RCC 7860 (cell line): ENCODE results near the gene ANKRD33.

Source experiments
- DNase-seq: peaks from one replicate; pipeline ENCODE4 v3.0.0-alpha.2; 2015; ENCODE audit warnings: low spot score
- FAIRE-seq: peaks from 2 replicates; lab custom pipeline; 2012; peaks lifted over from hg19 to GRCh38; lab: Jason Lieb, UNC

ANKRD33 gene, protein sequence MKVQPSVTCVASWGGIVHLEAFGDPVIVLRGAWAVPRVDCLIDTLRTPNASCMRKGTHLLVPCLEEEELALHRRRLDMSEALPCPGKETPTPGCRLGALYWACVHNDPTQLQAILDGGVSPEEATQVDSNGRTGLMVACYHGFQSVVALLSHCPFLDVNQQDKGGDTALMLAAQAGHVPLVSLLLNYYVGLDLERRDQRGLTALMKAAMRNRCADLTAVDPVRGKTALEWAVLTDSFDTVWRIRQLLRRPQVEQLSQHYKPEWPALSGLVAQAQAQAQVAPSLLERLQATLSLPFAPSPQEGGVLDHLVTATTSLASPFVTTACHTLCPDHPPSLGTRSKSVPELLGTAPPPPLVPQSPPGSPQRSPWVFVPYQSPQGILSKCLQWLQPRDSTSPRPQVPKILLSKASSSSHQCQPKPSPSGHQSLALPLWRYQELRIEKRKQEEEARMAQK

DNA sequence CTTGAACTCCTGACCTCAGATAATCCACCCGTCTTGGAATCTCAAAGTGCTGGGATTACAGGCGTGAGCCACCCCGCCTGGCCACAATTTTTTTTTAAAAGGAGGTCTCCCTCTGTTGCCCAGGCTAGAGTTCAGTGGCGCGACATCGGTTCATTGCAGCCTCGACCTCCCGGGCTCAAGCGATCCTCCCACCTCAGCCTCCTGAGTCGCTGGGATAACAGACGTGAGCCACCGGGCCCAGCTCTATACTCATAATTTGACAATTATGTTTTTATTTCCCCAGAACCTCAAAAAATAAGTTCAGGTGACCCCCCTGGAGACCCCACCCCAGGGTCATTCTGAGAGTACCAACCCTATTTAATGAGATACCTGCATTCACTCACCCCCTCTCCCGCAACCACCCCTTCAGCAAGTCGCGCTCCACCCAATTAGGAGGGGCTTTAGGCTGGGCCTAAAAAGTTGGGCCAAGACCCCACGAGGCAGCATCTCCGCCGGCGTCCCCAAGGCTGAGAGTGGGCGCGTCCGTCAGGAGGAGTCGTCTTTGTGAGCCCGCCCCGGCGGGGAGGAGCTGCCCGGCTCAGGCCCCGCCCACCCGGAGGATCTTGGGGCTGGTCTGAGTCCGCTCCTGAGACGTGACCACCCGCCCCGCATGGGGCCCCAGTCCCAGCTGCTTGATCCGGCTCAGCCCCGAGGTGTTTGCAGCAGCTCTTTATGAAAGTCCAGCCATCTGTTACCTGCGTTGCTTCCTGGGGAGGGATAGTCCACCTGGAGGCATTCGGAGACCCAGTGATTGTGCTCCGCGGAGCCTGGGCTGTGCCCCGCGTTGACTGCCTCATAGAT is at the start of gene ANKRD33:
ANKRD33 (plus strand) TSS at position 628 of the 840 bp plus-strand sequence; CDS start at position 712, 84 bp downstream.
- FAIRE-seq, result no peak
- no peak for DNase-seq

DNA sequence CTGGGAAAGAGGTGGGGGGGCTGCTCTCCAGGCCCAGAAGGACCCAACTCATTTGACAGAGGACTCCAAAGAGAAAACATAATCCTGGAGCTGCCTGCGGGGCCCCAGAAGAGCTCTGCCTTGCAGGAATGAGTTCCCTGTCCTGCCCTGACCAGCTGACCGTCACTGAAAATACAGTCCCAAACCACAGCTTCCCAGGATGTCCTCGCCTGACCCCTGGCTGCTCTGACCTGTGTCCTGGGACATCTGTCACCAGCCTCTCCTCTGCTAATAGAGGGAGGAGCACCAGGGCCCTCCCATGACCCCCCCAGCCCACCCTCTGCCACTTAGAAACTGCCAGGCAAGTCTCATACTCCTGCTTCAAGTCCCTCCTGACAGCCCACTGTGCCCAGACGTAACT is 49.1 kb upstream of the ANKRD33 start:
- DNase-seq, result no peak
- no peak for FAIRE-seq

DNA sequence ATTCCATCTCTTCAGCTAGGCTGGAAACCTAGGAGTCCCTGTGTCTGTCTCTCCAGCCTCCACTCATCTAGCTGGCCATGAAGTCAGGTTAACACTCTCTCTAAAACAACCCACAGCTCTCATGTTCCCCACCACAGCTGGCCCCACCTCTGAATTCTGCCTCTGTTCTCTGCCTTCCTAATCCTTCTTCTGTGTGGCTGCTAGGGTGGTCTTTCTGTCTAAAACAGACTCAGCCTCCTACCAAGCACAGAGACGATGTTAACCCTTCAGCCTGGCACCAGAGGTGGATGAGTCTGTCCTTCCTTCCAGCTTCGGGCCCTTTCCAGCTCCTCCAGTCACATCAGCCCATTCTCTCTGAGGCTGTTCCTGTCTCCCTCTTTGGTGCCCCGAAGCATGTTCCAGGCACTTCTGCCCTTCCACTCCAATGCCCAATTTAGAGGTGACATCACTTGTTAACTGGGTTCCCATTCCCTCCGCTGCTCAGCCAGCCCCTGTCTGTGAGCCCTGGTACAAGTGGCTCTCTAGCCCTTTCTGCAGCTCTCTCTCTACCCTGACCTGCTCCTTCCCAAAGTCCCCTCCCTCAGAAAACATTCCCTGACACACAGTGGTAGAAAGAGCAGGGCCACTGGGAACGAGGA is 48.5 kb upstream of the ANKRD33 start:
- DNase-seq, result no peak
- no peak for FAIRE-seq

DNA sequence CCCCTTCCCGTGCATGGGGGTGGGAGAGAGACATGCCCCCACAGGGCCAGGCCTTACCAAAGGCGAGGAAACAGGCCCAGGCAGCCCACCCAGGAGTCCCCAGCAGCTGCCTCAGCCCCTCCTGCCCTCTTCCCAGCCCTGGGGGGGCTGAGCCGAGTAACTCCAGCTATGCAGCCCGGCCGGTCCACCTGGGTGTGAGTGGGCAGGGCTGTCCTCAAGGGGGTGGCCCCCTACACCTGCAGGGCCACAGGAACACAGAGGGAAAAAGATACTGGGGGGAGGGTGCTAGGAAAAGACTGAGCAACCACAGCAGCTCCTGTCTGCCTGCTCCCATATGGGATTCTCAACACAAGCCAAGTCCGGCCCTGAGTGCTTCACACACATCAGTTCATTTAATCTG is 46.9 kb upstream of the ANKRD33 start:
- FAIRE-seq, result no peak
- no peak for DNase-seq

DNA sequence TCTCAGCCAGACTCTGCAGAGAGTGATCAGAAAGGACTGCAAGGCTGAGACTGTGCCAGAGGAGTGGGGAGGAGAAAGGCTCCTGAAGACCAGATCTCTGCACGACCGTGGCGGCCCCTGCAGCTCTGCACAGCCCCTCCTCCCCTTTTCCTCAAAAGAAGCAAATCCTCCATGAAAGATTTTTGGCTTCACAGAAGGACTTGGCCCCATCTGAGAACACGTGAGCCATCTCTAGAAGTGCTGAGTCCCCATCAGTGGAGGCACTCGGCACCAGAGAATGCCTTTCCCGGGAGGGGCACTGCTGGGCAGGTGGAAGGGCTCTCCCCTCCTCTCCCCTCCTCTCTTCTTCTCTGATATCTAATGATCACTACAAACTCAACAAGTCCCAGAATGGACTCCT is 46.2 kb upstream of the ANKRD33 start:
- FAIRE-seq (no peak), DNase-seq (no peak)

GRCh38 chr12:51844854-51845253 is 43.0 kb upstream of the ANKRD33 start:
- FAIRE-seq (no peak), DNase-seq (no peak)

- no peak for FAIRE-seq
- no peak for DNase-seq
Observed at GRCh38 chr12:51845482-51845881, 42.4 kb upstream of the ANKRD33 start.

DNA sequence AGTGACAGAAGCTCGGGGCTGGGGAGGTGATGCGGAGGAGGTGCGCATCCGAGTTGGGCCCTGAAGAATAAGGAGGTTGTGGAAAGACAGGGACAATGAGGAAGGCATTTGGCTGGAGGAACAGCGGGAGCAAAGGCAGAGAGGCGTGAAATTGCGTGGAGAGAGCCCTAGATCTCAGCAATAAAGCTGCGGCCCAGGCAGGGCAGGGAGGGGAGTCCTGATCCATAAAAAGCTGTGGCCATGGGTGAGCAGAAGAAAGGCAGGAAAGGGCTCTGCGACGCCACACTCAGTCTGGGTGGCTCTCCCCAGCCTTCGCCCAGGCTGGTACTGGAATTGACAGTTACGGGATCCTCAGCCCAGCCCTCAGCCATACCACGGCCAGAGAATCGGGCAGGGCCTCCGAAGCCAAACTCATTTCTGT is 41.6 kb upstream of the ANKRD33 start:
- no peak for DNase-seq
- no peak for FAIRE-seq

GRCh38 chr12:51846911-51847642 is 40.8 kb upstream of the ANKRD33 start:
- FAIRE-seq, result no peak
- DNase-seq, result no peak

- FAIRE-seq, result no peak
- DNase-seq, result no peak
Observed at GRCh38 chr12:51847643-51848325, 40.1 kb upstream of the ANKRD33 start.

- no peak for DNase-seq
- FAIRE-seq, result no peak
Observed at GRCh38 chr12:51848326-51848727, 39.6 kb upstream of the ANKRD33 start, which contains the start of gene FIGNL2. Gene FIGNL2 (minus strand): TSS chr12:51848718. CDS start chr12:51822413, 26,305 bp downstream.

DNA sequence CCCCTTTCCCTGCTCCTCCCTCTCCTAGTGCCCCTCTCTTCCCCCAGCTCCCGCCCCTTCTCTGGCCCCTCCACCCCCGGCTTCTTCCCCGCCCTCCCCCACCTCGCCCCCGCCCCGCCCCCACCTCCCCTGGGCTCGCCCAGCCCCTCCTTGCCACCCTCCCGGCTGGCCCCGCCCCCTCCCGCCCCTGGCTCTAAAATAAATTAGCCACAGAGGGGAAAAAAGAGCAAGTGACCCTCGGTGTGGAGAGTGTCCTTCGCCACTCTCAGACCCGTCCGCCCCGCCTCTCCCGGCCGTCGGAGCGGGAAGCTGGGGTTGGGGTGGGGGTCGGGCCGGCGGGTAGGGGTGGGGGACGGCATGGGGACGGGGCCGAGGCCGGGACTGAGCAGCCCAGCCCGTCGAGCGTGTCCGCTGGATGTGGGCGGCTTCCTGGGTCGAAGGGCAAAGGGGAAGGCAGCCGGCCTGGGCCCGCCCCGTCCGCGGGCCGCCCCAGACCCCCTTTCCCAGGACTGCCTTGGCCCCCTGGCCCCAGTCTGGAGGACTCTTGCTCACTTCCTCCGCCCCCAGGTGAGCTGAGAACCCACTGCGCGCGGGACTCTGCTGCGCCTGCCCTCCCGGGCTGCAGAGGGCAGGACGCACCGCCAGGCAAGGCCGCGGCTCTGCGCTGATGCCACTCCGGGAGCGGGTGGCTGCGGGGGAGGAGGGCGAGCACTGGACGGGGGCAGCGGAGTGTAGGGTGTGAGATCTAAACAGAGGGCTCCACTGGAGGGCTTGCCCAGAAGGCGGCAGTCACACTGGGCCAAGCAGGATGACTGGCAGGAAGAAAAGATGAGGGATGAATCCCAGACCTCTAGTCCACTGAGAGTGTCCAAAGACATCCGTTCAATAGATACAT is 38.8 kb upstream of the ANKRD33 start:
- FAIRE-seq (no peak), DNase-seq (no peak)

DNA sequence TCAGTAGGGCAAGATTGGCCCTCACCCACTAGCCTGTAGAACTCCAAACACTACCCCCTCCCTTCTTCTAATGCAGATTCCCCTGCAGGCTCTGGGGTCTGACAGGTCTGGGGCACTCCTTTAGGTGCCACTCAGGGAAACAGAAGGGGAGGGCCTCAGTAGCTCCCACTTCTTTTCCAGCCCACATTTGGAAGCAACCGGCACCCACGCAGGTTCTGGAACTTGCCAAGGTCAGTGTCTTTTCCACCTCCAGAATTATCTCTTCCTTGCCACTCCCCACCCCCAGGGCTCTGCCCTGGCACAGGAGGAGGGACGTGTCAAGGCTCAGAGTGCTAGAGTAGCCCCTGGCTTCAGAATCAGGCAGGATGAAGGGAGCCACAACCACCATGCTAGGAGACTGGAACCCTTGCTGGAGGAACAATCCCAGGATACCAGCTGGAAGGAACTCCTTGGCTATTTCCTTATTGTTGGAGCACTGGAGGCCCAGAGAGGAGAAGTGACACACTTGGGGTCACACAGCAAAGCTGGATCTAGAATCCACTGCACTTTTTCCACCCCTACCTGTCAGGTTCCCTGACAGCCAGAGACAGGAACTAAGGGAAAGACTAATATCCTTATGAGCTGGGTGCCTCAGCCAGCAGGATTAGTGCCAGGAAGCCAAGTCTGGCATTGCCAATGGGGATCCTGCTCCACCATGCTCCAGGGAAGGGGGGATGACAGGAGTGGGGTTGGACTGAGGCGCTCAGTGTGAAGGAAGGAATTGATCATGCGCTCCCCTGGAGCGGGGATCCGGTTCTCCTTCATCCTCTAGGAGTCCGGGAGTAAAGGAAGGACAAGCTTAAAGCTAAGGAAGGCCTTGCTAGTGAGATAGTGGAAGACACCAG is 37.6 kb upstream of the ANKRD33 start:
- FAIRE-seq, result no peak
- DNase-seq, result no peak

- no peak for FAIRE-seq
- no peak for DNase-seq
Observed at GRCh38 chr12:51850965-51851299, 37.0 kb upstream of the ANKRD33 start.

- FAIRE-seq, result no peak
- no peak for DNase-seq
Observed at GRCh38 chr12:51851413-51852124, 36.3 kb upstream of the ANKRD33 start.

DNA sequence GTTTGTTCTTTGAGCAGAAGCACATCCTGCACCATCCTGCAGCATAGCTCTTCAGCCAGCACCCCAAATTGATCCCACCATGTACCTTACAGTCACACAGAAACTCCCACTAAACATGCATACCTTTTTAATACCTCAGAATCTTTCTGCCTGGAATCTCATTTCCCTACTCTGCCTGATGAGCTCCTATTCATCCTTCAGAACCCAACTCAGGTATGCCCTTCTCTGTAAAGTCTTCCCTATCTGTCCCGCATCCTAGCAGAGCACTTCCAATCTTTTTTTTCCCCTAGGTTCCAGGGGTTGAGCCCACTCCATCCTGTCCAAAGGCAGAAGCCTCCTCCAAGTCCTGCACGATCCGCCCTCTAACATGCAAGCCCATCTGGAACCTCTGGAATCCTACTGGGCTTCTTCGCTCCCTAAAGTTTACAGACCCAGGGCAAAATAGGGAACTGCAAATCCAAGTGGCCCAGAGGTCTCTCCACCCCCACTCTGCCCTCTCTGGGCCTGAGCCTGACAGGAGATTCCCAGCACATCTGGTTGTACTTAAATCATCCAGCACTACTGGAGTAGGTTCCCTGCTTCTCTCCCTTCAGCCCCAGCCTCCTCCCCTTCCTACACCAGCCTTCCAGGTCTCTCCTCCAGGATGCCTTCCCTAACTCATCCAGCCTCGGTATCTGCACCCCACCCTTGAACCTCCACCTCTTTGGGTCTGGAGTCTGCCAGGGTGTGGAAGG is 35.3 kb upstream of the ANKRD33 start:
- FAIRE-seq (no peak), DNase-seq (no peak)
